K562 (cell line): ENCODE results near the gene PTCH2. TPM values are rescaled to one million over a fixed set of nuclear protein-coding genes. Genes with fewer than 3 reads are reported as not detected.

Experiments used
- BDP1 ChIP-seq: IDR thresholded peaks from 3 replicates; pipeline ENCODE4 v1.6.1; 2011; ENCODE audit not compliant: insufficient read length, insufficient read depth
- CBX1 ChIP-seq: sonication (generic); IDR thresholded peaks from 2 replicates; pipeline ENCODE4 v1.6.1; 2016; ENCODE audit warnings: antibody characterized with exemption, low read depth, mild to moderate bottlenecking
- CTBP1 ChIP-seq: fragments of 450-650 bp; IDR thresholded peaks from 2 replicates; pipeline ENCODE4 v1.6.1; 2016; ENCODE audit warnings: borderline replicate concordance
- FOXM1 ChIP-seq, 2 experiments: fragments of 450-650 bp in 1 of 2; sonication (generic) in 1 of 2; formaldehyde crosslinking in 1 of 2; IDR thresholded peaks; 2 replicates each; pipeline versions ENCODE4 v1.6.1 to v1.9.0; 2017 to 2022; ENCODE audit warnings: low read depth in 2 of 2, mild to moderate bottlenecking in 2 of 2, missing genetic modification reagents in 1 of 2, moderate library complexity in 1 of 2
- GATAD2A ChIP-seq: fragments of 450-650 bp; IDR thresholded peaks from 2 replicates; pipeline ENCODE4 v1.6.1; 2017
- GTF2F1 ChIP-seq: IDR thresholded peaks from 2 replicates; pipeline ENCODE4 v1.6.1; 2011; ENCODE audit warnings: low read depth, low read length, improper control_type of control experiment
- JUNB ChIP-seq: fragments of 450-650 bp; formaldehyde crosslinking; conservative IDR thresholded peaks from 2 replicates; pipeline ENCODE4 v1.4.0; 2020; ENCODE audit warnings: mild to moderate bottlenecking
- RAD21 ChIP-seq, 2 experiments: fragments of 250-450 bp in 1 of 2; fragments of 450-650 bp in 1 of 2; sonication (Bioruptor Pico) in 1 of 2; formaldehyde crosslinking in 1 of 2; IDR thresholded peaks in 1 of 2; conservative IDR thresholded peaks in 1 of 2; 2 replicates each; pipeline versions ENCODE4 v1.4.0 to v1.8.0; 2020 to 2022; ENCODE audit warnings: mild to moderate bottlenecking in 2 of 2, moderate library complexity in 1 of 2
- STAT5A ChIP-seq: IDR thresholded peaks from 2 replicates; pipeline ENCODE4 v1.6.1; 2012; ENCODE audit warnings: low read length, inconsistent platforms, borderline replicate concordance
- TOE1 ChIP-seq, 2 experiments: fragments of 450-650 bp in 1 of 2; sonication (generic) in 1 of 2; formaldehyde crosslinking in 1 of 2; IDR thresholded peaks; 2 replicates each; pipeline versions ENCODE4 v1.7.1 to v1.8.0; 2016 to 2022; ENCODE audit warnings: borderline replicate concordance in 2 of 2, mild to moderate bottlenecking in 2 of 2, antibody characterized with exemption in 1 of 2, inconsistent platforms in 1 of 2, low read depth in 1 of 2, missing genetic modification reagents in 1 of 2, moderate library complexity in 1 of 2
- TRIM24 ChIP-seq, 2 experiments: fragments of 450-650 bp; IDR thresholded peaks; 2 replicates each; pipeline ENCODE4 v1.6.1; 2016
- ZNF583 ChIP-seq: fragments of 250-450 bp; sonication (Bioruptor Pico); IDR thresholded peaks from 2 replicates; pipeline ENCODE4 v1.4.0; 2020
- ZNF699 ChIP-seq: fragments of 250-450 bp; sonication (Bioruptor Pico); IDR thresholded peaks from 2 replicates; pipeline ENCODE4 v1.8.0; 2021; ENCODE audit warnings: mild to moderate bottlenecking, moderate library complexity; ENCODE audit not compliant: insufficient replicate concordance
- polyA plus RNA-seq, 8 experiments: library from polyadenylated mRNA; depleted of rRNA in 4 of 8; stranded (reverse) in 5 of 8; unstranded in 3 of 8; fragments of >200 nt; fragmentation: Nextera tagmentation in 2 of 8; fragmentation: Illumina TruSeq in 1 of 8; extraction: Ambion mirVana in 2 of 8; extraction: Trizol in 1 of 8; gene quantifications; 2 replicates each; pipeline versions ENCODE4 v1.2.1 to v1.2.3, GENCODE V29; 2011 to 2014; ENCODE audit warnings: inconsistent platforms in 1 of 8, missing spikeins in 1 of 8
- total RNA-seq, 7 experiments: library from RNA; depleted of rRNA in 6 of 7; stranded (reverse); fragments of >200 nt in 6 of 7; fragmentation: Illumina TruSeq in 2 of 7; extraction: Trizol in 2 of 7; gene quantifications; 2 replicates each; pipeline versions ENCODE4 v1.2.1 to v1.2.3, GENCODE V29; 2011 to 2021; ENCODE audit warnings: low replicate concordance in 1 of 7
- TF ChIP-seq, protein P1 (sequence below): fragments of 250-450 bp; sonication (Bioruptor Pico); IDR thresholded peaks from 2 replicates; pipeline ENCODE4 v1.4.0; 2020; ENCODE audit warnings: mild to moderate bottlenecking, moderate library complexity, borderline replicate concordance
- TF ChIP-seq, protein P2 (sequence below): sonication (generic); formaldehyde crosslinking; IDR thresholded peaks from 2 replicates; pipeline ENCODE4 v1.8.1; 2023; ENCODE audit warnings: mild to moderate bottlenecking, missing genetic modification reagents
- TF ChIP-seq, protein P3 (sequence below): fragments of 250-450 bp; sonication (Bioruptor Pico); IDR thresholded peaks from 2 replicates; pipeline ENCODE4 v1.4.0; 2020; ENCODE audit warnings: mild to moderate bottlenecking
- TF ChIP-seq, protein P4 (sequence below): fragments of 250-450 bp; sonication (Bioruptor Pico); IDR thresholded peaks from 2 replicates; pipeline ENCODE4 v1.8.0; 2021; ENCODE audit warnings: moderate library complexity, mild to moderate bottlenecking, inconsistent platforms

PTCH2 gene
- total and polyA plus RNA-seq, 9 of the 15 experiments (the other 6 are each of a cell fraction or from before 2014, with no cell fraction given): 0.15 to 27.3 (median 0.48) TPM; not detected in 1

DNA sequence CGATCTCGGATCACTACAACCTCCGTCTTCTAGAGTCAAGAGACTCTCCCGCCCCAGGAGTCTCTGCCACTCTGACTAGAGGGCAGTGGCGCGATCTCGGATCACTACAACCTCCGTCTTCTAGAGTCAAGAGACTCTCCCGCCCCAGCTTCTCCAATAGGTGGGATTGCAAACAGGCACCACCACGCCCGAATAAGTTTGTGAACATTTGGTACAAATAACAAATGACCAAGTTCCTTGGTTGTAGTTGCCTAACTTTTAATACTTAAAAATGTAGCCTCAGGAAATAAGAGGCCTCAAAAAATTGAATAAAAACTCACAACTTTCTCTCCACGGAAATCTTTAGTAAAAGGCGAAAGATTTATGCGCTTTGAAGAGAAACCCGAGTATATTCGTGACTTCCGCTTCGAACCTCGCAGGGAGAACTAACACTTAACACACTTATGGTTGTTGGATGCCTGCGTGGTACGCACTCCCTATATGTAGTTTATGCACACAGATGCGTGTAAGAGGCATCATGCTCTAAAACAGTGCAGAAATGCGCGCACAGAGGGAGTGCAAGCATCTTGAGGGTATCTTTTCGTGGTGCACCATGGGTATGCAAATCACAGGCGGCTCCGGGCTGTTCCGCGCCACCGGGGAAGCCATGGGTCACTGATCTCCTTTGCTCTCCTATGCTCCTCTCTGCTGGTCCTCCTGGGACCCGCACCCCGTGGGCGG, 23.3 kb downstream of the PTCH2 start (continued):
- TF ChIP-seq, protein P1, sequence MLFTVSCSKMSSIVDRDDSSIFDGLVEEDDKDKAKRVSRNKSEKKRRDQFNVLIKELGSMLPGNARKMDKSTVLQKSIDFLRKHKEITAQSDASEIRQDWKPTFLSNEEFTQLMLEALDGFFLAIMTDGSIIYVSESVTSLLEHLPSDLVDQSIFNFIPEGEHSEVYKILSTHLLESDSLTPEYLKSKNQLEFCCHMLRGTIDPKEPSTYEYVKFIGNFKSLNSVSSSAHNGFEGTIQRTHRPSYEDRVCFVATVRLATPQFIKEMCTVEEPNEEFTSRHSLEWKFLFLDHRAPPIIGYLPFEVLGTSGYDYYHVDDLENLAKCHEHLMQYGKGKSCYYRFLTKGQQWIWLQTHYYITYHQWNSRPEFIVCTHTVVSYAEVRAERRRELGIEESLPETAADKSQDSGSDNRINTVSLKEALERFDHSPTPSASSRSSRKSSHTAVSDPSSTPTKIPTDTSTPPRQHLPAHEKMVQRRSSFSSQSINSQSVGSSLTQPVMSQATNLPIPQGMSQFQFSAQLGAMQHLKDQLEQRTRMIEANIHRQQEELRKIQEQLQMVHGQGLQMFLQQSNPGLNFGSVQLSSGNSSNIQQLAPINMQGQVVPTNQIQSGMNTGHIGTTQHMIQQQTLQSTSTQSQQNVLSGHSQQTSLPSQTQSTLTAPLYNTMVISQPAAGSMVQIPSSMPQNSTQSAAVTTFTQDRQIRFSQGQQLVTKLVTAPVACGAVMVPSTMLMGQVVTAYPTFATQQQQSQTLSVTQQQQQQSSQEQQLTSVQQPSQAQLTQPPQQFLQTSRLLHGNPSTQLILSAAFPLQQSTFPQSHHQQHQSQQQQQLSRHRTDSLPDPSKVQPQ: 0 out of 2 replicates have a peak, but pooled peaks have one; percentile 9
- TF ChIP-seq CBX1 (peak; percentile 100), ZNF699 (CRISPR knock-in tag) (no peak), ZNF583 (peak; percentile 63; the same call in 1 of the 2 replicates), GTF2F1 (peak; percentile 100), CTBP1 (peak; percentile 73), TOE1 (IDR thresholded peaks at IDR 0.05; ENCODE audit: borderline replicate concordance) (peak; percentile 88), TOE1 (CRISPR knock-in tag; IDR thresholded peaks at IDR 0.05; ENCODE audit: borderline replicate concordance, low read depth) (no peak), BDP1 (no peak), STAT5A (peak; percentile 77), TRIM24 (IDR thresholded peaks at IDR 0.05) (peak; percentile 34 to 72), RAD21 (CRISPR knock-in tag; conservative IDR thresholded peaks at IDR 0.05 in 1 of 2, IDR thresholded peaks at IDR 0.05 in 1 of 2) (peak; percentile 41 to 53; a peak in 3 of 4 replicates), JUNB (no peak), FOXM1 (IDR thresholded peaks at IDR 0.05; ENCODE audit: low read depth) (no peak; the same call in none of the 2 replicates), FOXM1 (CRISPR knock-in tag; IDR thresholded peaks at IDR 0.05; ENCODE audit: low read depth) (peak; percentile 94; the same call in 1 of the 2 replicates), GATAD2A (peak; percentile 57; the same call in 1 of the 2 replicates)
- TF ChIP-seq, protein P2, sequence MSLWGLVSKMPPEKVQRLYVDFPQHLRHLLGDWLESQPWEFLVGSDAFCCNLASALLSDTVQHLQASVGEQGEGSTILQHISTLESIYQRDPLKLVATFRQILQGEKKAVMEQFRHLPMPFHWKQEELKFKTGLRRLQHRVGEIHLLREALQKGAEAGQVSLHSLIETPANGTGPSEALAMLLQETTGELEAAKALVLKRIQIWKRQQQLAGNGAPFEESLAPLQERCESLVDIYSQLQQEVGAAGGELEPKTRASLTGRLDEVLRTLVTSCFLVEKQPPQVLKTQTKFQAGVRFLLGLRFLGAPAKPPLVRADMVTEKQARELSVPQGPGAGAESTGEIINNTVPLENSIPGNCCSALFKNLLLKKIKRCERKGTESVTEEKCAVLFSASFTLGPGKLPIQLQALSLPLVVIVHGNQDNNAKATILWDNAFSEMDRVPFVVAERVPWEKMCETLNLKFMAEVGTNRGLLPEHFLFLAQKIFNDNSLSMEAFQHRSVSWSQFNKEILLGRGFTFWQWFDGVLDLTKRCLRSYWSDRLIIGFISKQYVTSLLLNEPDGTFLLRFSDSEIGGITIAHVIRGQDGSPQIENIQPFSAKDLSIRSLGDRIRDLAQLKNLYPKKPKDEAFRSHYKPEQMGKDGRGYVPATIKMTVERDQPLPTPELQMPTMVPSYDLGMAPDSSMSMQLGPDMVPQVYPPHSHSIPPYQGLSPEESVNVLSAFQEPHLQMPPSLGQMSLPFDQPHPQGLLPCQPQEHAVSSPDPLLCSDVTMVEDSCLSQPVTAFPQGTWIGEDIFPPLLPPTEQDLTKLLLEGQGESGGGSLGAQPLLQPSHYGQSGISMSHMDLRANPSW (CRISPR knock-in tag): no peak; the same call in 1 of the 2 replicates
- TF ChIP-seq, protein P3, sequence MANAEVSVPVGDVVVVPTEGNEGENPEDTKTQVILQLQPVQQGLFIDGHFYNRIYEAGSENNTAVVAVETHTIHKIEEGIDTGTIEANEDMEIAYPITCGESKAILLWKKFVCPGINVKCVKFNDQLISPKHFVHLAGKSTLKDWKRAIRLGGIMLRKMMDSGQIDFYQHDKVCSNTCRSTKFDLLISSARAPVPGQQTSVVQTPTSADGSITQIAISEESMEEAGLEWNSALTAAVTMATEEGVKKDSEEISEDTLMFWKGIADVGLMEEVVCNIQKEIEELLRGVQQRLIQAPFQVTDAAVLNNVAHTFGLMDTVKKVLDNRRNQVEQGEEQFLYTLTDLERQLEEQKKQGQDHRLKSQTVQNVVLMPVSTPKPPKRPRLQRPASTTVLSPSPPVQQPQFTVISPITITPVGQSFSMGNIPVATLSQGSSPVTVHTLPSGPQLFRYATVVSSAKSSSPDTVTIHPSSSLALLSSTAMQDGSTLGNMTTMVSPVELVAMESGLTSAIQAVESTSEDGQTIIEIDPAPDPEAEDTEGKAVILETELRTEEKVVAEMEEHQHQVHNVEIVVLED (CRISPR knock-in tag): no peak
- TF ChIP-seq, protein P4, sequence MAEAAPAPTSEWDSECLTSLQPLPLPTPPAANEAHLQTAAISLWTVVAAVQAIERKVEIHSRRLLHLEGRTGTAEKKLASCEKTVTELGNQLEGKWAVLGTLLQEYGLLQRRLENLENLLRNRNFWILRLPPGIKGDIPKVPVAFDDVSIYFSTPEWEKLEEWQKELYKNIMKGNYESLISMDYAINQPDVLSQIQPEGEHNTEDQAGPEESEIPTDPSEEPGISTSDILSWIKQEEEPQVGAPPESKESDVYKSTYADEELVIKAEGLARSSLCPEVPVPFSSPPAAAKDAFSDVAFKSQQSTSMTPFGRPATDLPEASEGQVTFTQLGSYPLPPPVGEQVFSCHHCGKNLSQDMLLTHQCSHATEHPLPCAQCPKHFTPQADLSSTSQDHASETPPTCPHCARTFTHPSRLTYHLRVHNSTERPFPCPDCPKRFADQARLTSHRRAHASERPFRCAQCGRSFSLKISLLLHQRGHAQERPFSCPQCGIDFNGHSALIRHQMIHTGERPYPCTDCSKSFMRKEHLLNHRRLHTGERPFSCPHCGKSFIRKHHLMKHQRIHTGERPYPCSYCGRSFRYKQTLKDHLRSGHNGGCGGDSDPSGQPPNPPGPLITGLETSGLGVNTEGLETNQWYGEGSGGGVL (CRISPR knock-in tag): no peak
